Occipital lobe (tissue), 2 donors: Measurements from ENCODE around the gene BEX5. TPM values are rescaled to one million over a fixed set of nuclear protein-coding genes. Genes with fewer than 3 reads are reported as not detected.
"Not testable (repeated sequence)": the region's sequence is repeated elsewhere in the genome, so short reads cannot be mapped to it uniquely, and the experiment has no call there.

Experiments used
- DNase-seq: peaks from one replicate; lab custom pipeline; 2025; lab: John Stamatoyannopoulos, UW
- total RNA-seq: library from RNA; depleted of rRNA; stranded (reverse); fragments of >200 nt; gene quantifications from one replicate; pipeline ENCODE4 v1.2.3, GENCODE V29; 2014

BEX5 gene
- total RNA-seq: 47.3 TPM

DNA sequence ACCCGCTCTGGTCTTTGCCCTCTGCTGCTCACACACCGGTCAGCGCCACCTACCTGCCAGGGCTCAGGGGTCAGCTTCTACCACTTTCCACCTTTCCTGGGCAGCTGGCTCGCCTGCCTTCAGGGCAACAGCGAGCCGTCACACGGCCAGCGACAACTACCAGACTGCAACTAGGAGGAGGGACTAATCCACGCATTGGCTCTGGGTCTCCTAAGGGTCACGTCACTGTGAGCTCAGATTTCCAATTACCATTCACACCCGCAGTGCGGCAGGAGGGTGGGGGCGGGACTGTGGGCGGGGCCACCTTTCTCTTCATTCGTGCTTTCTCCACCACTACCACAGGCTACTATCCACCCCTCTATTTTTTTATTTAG, at the start of gene BEX5:
BEX5 (minus strand) TSS at position 172 of the 374 bp plus-strand sequence. CDS start 1,712 bp downstream, outside the sequence.
- DNase-seq: peak; percentile 69

DNA sequence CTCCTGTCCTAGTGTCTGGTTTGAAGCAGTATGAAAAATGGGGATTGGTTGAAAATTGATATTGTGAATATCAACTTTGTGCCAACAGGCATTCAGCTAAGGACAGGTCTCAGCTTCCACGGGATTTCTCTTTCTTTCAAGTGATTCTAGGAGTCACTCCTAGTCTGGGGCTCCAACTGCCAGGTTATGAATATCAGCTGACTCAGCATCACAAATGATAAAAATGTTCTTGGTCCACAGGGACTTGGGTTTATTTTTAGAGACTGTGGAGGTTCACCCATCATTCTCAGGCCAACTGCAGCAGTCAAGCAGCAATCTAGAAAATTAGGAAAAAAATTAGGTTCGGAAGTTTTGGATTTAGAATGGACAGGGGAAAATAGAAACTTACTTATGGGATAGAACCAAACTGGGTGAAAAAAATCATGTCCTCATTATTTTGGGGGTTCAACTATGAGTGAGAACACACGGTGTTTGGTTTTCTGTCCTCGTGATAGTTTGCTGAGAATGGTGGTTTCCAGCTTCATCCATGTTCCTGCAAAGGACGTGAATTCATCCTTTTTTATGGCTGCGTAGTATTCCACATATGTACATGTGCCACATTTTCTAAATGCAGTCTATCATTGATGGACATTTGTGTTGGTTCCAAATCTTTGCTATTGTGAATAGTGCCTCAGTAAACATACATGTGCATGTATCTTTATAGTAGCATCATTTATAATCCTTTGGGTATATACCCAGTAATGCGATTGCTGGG, 30.4 kb upstream of the BEX5 start:
- DNase-seq: no peak

DNA sequence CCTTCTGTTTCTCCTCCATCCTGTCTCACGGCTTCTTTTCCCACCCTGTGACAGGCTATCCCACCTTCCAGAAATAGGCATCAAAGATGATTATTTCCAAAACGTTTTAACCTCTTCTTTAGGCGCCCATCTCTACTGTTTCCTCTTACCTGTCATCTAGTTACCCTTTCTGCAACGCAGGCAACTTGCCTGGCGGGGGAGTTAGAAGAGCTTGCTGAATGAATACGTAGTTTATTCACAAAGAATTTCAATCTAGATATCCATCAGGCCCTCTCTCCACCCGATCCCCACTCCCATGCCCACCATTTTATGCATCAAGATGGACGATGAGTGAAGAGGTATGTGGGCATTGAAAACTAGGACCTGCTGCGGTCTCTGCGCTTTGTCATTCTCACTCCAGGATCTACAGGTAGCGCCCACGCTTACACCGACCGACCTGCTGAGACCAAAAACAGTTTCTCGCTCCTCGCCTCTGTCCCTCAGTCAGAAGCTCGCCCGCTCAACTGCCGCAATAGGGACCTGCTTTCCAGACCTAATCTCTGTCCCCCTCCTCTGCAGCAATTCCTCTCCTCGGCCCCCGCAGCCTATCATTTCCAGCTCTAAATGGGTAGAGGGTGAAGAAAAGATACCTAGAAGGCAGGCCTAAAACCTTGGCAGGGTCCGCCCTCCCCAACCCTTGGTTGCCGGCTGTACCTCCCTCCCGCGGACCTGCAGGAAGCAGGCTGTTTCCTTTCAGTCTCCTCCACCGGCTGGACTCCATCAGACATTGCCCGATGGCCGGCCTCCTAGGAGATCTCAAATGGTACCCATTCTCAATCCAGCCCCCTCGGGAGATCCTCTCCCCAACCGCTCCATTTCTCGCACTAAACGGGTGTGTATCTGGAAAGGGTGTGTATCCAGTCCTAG, 624 bp downstream of the BEX5 start:
- no peak for DNase-seq

DNA sequence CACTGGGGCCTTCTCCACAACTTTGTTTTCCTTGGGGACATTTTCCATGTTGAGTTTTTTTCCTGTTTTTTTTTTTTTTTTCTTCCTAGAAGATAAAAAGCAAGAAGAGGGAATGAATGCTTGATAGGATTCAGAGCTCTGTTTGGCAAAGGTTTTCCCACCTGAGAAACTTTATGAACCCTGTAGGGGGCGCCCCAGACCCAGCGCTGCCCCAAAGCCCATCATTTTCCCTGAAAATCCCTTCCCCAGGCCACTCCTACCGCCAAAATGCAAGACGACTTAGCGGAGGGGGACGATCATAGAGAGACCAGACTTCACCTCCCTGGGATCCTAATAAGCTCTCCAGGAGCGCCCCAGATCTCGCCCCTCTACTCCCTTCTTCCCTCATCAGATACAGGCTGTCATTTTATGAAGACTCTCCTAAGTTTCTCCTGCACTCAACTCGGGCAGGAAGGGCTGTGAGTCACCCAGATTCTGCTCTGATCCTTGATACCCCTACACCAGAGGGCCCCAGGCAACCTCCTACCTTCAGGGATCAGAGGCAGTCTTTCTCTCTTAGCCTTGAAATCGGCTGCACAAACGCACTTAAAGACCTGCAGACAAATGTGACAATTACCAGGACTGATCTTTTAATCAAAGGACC, 1.4 kb downstream of the BEX5 start:
- DNase-seq: peak; percentile 5

DNA sequence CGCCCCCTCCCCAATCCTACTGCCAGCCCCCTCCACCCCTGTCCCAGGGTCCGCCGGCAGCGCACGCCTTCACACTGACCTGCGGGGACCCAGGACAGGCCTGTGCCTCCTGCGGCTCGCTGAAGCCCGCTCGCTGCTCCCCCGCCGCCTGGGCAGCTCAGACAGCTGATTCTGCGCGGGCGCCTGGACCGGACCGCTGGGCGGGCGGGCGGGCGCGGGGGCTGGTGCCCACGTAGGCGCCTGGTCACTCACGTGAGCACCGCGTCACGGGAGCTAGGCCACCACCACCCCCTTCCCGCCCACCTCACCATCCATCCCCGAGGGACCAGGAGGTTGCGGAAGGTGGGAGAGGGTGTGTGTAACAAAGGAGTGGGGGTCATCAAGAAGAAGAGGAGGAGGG, 13.5 kb downstream of the BEX5 start, which contains the start of gene TCEAL6:
TCEAL6 (minus strand) TSS at position 208 of the 400 bp plus-strand sequence.
- DNase-seq: not testable (repeated sequence)

DNA sequence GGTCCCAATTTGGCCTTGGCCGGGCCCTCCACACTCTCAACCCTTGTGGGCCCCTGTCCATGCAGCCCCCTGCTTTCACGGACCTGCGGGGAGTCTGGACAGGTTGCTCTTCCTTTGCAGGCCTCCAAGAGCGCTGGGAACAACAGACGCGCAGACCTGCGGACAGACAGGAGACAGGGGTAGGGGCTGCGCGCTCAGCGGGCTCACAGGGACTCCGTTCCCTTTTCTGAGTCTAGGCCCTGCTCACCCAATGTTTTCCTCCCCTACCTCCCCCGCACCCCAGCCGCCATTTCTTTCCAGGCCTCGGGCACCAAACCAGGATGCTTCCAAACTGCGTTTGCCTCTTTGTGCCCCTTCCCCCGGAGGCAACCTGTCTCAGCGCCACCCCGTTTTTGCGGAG, 14.1 kb downstream of the BEX5 start:
- not testable (repeated sequence) for DNase-seq

DNA sequence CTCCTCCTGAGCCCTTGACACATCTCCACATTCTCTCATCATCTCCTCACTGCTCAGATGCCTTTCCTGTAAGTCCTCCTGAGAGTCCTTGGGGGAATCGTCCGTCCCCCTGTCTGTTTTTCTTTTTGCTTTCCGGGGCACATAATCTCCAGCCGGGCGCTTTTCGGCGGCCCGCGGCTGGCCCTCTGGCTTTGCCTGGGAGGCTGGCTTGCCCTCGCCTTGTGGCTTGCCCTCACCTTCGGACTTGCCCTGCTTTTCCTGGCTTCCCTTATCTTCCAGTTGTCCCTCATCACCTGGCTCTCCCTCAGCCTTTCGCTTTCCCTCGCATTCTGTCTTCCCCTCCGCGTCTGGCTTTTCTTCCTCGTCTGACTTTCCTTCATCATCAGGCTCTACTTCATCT, 14.9 kb downstream of the BEX5 start:
- DNase-seq: not testable (repeated sequence)

DNA sequence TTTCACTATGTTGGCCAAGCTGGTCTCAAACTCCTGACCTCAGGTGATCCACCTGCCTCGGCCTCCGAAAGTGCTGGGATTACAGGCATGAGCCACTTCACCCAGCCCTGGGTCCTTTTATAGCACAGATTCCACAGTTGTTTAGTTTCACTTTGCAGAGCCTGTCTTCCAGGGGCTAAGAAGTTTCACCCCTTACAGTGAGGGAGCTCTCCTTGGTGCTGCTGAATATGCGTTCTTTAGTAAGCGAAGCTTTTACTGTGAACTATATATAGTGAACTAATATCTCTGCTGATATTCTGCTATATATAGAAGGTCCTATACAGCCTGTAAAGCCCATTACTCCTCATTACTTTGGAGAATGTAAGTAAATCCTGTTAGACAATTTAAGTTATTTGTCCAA, 17.7 kb downstream of the BEX5 start:
- no peak for DNase-seq

DNA sequence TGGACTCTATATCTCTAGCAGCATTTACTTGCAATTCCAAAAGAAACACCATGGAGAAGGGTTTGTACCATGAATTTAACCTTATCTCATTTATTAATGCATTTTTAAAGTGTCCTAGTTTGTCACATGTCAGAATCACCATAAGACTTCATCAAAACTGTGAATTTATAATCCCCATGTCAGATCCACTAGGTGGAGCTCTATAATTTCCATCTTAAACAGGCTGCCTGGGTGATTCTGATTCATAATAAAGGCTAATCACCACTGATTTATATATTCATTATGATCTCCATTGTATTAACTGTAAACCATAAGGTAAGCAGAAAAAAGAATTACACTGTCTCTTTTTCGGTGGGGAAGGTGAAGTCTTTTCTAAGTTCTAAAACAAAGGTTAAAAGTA, 26.3 kb downstream of the BEX5 start:
- DNase-seq: no peak

DNA sequence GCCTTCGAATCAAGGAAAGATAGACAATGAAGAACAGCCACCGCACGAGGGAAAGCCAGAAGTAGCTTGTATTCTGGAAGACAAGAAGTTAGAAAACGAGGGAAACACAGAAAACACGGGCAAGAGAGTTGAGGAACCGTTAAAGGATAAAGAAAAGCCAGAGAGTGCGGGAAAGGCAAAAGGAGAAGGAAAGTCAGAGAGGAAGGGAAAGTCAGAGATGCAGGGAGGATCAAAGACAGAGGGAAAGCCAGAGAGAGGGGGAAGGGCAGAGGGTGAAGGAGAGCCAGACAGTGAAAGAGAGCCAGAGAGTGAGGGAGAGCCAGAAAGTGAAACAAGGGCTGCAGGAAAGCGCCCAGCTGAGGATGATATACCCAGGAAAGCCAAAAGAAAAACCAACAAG, 28.9 kb downstream of the BEX5 start:
- DNase-seq: no peak

DNA sequence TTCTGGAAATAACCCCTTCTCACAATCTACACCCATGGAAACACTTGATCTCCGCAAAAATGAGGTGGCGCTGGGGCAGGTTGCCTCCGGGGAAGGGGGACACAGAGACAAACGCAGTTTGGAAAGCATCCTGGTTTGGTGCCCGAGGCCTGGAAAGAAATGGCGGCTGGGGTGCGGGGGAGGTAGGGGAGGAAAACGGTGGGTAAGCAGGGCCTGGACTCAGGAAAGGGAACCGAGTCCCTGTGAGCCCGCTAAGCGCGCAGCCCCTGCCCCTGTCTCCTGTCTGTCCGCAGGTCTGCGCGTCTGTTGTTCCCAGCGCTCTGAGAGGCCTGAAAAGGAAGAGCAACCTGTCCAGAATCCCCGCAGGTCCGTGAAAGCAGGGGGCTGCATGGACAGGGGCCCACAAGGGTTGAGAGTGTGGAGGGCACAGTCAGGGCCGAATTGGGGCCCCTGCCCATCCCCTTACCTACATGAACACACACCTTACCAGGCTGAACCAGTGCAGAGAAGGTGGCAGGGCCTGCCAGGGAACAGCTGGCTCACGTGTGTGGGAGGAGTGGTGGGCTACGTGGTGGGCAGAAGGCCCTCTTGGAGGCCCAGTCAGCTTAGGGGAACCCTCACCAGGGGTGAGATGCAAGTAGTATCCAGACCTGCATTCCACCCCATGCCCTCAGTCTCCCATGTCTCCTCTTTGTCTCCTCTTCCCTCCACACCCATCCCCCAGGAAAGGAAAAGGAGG, 29.5 kb downstream of the BEX5 start:
- peak; percentile 0 for DNase-seq

DNA sequence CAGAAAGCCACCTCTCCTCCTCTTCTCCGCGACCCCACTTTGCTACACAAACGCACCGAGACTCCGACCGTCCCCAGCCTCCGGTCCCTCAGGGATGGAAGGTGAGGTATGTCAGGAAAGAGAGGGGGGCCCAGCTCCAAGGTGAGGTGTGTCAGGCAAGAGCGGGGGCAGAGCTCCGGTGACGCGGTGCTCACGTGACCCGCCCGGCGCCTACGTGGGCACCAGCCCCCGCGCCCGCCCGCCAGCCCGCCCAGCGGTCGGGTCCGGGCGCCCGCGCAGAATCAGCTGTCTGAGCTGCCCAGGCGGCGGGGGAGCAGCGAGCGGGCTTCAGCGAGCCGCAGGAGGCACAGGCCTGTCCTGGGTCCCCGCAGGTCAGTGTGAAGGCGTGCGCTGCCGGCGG, 30.3 kb downstream of the BEX5 start, which contains the start of gene TCEAL2:
TCEAL2 (plus strand) TSS at position 244 of the 400 bp plus-strand sequence. CDS start 1,152 bp downstream, outside the sequence.
- peak; percentile 22 for DNase-seq

DNA sequence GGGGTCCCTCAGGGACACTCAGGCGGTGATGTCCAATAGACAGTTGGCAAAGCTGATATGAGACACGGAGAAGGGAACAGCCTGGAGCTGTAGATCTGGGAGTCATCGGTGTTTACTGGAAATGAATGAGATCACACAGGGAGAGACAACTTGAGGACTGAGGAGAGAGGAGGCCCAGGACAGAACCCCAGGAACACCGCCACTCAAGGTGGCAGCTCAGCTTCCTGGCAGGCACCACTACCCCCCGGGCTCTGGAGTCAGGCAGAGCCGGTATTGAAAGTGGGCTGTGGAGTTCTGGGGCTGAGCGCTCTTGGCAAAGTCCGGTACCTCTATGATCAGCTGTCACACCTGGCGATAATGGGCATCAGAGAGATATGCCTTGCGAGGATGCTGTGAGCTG, 30.8 kb downstream of the BEX5 start:
- DNase-seq: not testable (repeated sequence)

DNA sequence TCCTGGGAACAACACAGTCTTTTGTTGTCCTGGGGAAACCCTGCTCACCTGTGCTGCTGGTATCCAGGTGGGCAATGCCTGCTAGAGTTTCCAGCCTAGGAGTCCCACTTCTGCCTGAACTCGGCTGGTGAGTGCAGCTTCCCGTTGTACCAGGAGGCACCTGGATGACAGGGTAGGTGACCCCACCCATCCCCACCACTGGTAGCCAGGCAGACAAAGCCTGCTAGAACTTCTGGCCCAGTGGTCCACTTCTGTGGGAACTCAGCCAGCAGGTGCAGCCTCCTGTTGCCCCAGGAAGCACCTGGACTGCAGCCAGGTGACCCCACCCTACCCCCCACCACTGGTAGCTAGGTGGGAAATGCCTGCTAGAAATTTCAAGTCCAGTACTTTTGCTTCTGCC, 40.0 kb downstream of the BEX5 start:
- no peak for DNase-seq

DNA sequence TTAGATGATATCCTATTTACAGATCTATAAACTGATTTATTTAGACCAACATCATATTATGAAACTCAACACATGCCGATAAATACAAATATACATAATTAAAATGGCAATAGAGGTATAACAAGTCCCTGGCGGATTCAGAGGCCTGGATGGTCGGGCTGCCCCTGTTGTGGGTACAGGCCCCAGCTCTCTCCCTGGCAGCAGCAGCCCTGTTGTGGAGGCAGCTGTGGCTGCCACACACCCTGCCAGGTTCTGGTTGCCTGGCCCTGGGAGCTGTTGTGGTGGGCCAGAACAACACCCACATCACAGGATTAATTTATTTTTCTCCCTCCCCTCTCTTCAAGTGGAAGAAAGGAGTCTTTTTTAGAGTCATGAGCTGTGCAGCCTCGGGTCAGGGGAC, 42.4 kb downstream of the BEX5 start:
- DNase-seq: no peak

Other genes with a start within 250 kb of the BEX5 start
- gene ZMAT1, start 223.9 kb downstream of the BEX5 start, total RNA-seq: 7.5 TPM
- 18.7 TPM for gene TCEAL2, start 30.3 kb downstream of the BEX5 start, total RNA-seq
- gene TCEAL6, start 13.5 kb downstream of the BEX5 start, total RNA-seq: 6.7 TPM
- gene TCP11X1, start 59.3 kb upstream of the BEX5 start, total RNA-seq: not detected
- gene NXF2, start 91.2 kb upstream of the BEX5 start, total RNA-seq: not detected